Measurements from ENCODE around the gene CCNB2.
"Not testable (repeated sequence)": the region's sequence is repeated elsewhere in the genome, so short reads cannot be mapped to it uniquely, and the experiment has no call there.

Gene CCNB2

GRCh38 chr15:59160880-59161593 is 56.1 kb downstream of the CCNB2 start:
- Histone ChIP-seq H4K20me1 (ENCODE audit: low read depth, low read length) (no peaks in the 10 kb centered on the region; the same call in 1 of the 2 replicates), H3K9ac (ENCODE audit: low read length) (no peak overlapping the region), H2AFZ (ENCODE audit: low read depth, low read length, severe bottlenecking) (no peak overlapping the region), H3K27me3 (ENCODE audit: low read length) (no peaks in the 10 kb centered on the region), H3K36me3 (ENCODE audit: low read length) (peaks cover 65% of the 10 kb centered on the region), H3K79me2 (ENCODE audit: insufficient read depth, low read length) (no peaks in the 10 kb centered on the region; the same call in 1 of the 2 replicates), H3K9me2 (replicated peaks; ENCODE audit: insufficient read depth, low read length) (no peaks in the 10 kb centered on the region), H3K4me3 (ENCODE audit: insufficient read depth, low read length, poor library complexity, severe bottlenecking) (no peak overlapping the region), H3K9me3 (ENCODE audit: insufficient read depth, low read length) (no peaks in the 10 kb centered on the region), H3K4me2 (ENCODE audit: low read depth, low read length, poor library complexity, severe bottlenecking) (no peak overlapping the region), H3F3A (ENCODE audit: insufficient read depth) (peaks cover 35% of the 10 kb centered on the region; the same call in 1 of the 2 replicates), H3K27ac (ENCODE audit: low read depth, low read length) (no peak overlapping the region)
- TF ChIP-seq CTCF (IDR thresholded peaks at IDR 0.05; ENCODE audit: insufficient read depth, low read length, poor library complexity, severe bottlenecking): no peak
- TF ChIP-seq EZH2phosphoT487 (conservative IDR thresholded peaks at IDR 0.05; ENCODE audit: low read length): no peak

- not testable (repeated sequence) for H4K20me1 ChIP-seq (ENCODE audit: low read depth, low read length); H3K4me3 ChIP-seq (ENCODE audit: insufficient read depth, low read length, poor library complexity, severe bottlenecking); H2AFZ ChIP-seq (ENCODE audit: low read depth, low read length, severe bottlenecking); H3K27me3 ChIP-seq (ENCODE audit: low read length); H3K79me2 ChIP-seq (ENCODE audit: insufficient read depth, low read length); H3K27ac ChIP-seq (ENCODE audit: low read depth, low read length); H3K9me2 ChIP-seq (replicated peaks; ENCODE audit: insufficient read depth, low read length); H3K4me2 ChIP-seq (ENCODE audit: low read depth, low read length, poor library complexity, severe bottlenecking); H3K9ac ChIP-seq (ENCODE audit: low read length); H3K9me3 ChIP-seq (ENCODE audit: insufficient read depth, low read length)
- Histone ChIP-seq H3F3A (ENCODE audit: insufficient read depth) (peaks cover 31% of the 10 kb centered on the region), H3K36me3 (ENCODE audit: low read length) (peaks cover 62% of the 10 kb centered on the region)
Observed at GRCh38 chr15:59162080-59162479, 57.1 kb downstream of the CCNB2 start.

- no peak overlapping the region for H2AFZ ChIP-seq (ENCODE audit: low read depth, low read length, severe bottlenecking)
Observed at GRCh38 chr15:59165726-59166125, 60.8 kb downstream of the CCNB2 start.

More at GRCh38 chr15:59165726-59166125, 60.8 kb downstream of the CCNB2 start:
- Histone ChIP-seq H3K36me3 (ENCODE audit: low read length) (peaks cover 62% of the 10 kb centered on the region), H3K9me2 (replicated peaks; ENCODE audit: insufficient read depth, low read length) (no peaks in the 10 kb centered on the region), H3K4me3 (ENCODE audit: insufficient read depth, low read length, poor library complexity, severe bottlenecking) (no peak overlapping the region), H3K4me2 (ENCODE audit: low read depth, low read length, poor library complexity, severe bottlenecking) (no peak overlapping the region), H3K27ac (ENCODE audit: low read depth, low read length) (peak overlapping the region; percentile 3; the same call in 1 of the 2 replicates), H3K27me3 (ENCODE audit: low read length) (no peaks in the 10 kb centered on the region), H4K20me1 (ENCODE audit: low read depth, low read length) (no peaks in the 10 kb centered on the region; the same call in 1 of the 2 replicates), H3K9me3 (ENCODE audit: insufficient read depth, low read length) (no peaks in the 10 kb centered on the region), H3K79me2 (ENCODE audit: insufficient read depth, low read length) (no peaks in the 10 kb centered on the region), H3F3A (ENCODE audit: insufficient read depth) (peaks cover 36% of the 10 kb centered on the region), H3K9ac (ENCODE audit: low read length) (no peak overlapping the region)
- no peak for TF ChIP-seq EZH2phosphoT487 (conservative IDR thresholded peaks at IDR 0.05; ENCODE audit: low read length)
- TF ChIP-seq CTCF (IDR thresholded peaks at IDR 0.05; ENCODE audit: insufficient read depth, low read length, poor library complexity, severe bottlenecking): no peak
